CD14-positive monocyte (primary cell): ENCODE results near the gene ZFP36L2. TPM values are rescaled to one million over a fixed set of nuclear protein-coding genes. Genes with fewer than 3 reads are reported as not detected.

Experiments used
- DNase-seq, 3 donors: peaks; one replicate each; pipeline ENCODE4 v3.0.0-alpha.2; 2011 to 2022
- H2AFZ ChIP-seq: 2 replicates; pipeline ENCODE4 v1.6.0; 2012; ENCODE audit warnings: mild to moderate bottlenecking, low read depth, low read length, inconsistent platforms; ENCODE audit not compliant: insufficient read depth, poor library complexity, severe bottlenecking
- H3K27ac ChIP-seq, 2 donors: 1 replicate in 1 of 2; 2 replicates in 1 of 2; pipeline ENCODE4 v1.5.1; 2012 to 2013; ENCODE audit warnings: low read length in 2 of 2, control low read depth in 1 of 2, inconsistent platforms in 1 of 2, low read depth in 1 of 2, mild to moderate bottlenecking in 1 of 2
- H3K27me3 ChIP-seq, 2 donors: one replicate each; pipeline versions ENCODE4 v1.6.0 to v1.6.1; 2011 to 2013; ENCODE audit warnings: low read length in 2 of 2; ENCODE audit not compliant: control insufficient read depth in 2 of 2, insufficient read depth in 2 of 2
- H3K36me3 ChIP-seq, 2 donors: replicated peaks in 1 of 2; 1 replicate in 1 of 2; 2 replicates in 1 of 2; pipeline versions ENCODE4 v1.5.1 to v1.6.1; 2012 to 2013; ENCODE audit warnings: low read length in 2 of 2, control low read depth in 1 of 2, inconsistent platforms in 1 of 2, mild to moderate bottlenecking in 1 of 2; ENCODE audit not compliant: insufficient read depth in 2 of 2, control insufficient read depth in 1 of 2
- H3K4me1 ChIP-seq, 2 donors: 1 replicate in 1 of 2; 2 replicates in 1 of 2; pipeline versions ENCODE4 v1.5.1 to v1.6.1; 2012 to 2013; ENCODE audit warnings: low read length in 2 of 2, control low read depth in 1 of 2, inconsistent platforms in 1 of 2, mild to moderate bottlenecking in 1 of 2, moderate library complexity in 1 of 2; ENCODE audit not compliant: insufficient read depth in 2 of 2, control insufficient read depth in 1 of 2
- H3K4me2 ChIP-seq: replicated peaks from 2 replicates; pipeline ENCODE3; 2012; ENCODE audit warnings: low read length, moderate library complexity, mild to moderate bottlenecking; ENCODE audit not compliant: poor library complexity, severe bottlenecking; ENCODE audit errors: extremely low read depth
- H3K4me3 ChIP-seq, 3 experiments: fragments of 200-600 bp in 1 of 3; sonication (generic) in 1 of 3; replicated peaks in 1 of 3; 1 replicate in 2 of 3; 2 replicates in 1 of 3; pipeline ENCODE4 v1.5.1; 2011 to 2013; ENCODE audit warnings: low read length in 3 of 3, mild to moderate bottlenecking in 3 of 3, control low read depth in 2 of 3, low read depth in 2 of 3, inconsistent platforms in 1 of 3, moderate library complexity in 1 of 3
- H3K79me2 ChIP-seq: 2 replicates; pipeline ENCODE4 v1.6.0; 2012; ENCODE audit warnings: mild to moderate bottlenecking, control low read depth, inconsistent platforms, low read length, moderate library complexity; ENCODE audit not compliant: insufficient read depth
- H3K9ac ChIP-seq: 2 replicates; pipeline ENCODE4 v1.6.0; 2017; ENCODE audit warnings: low read length, mild to moderate bottlenecking; ENCODE audit not compliant: insufficient read depth, poor library complexity, severe bottlenecking
- H3K9me3 ChIP-seq, 2 donors: replicated peaks in 1 of 2; 1 replicate in 1 of 2; 2 replicates in 1 of 2; pipeline versions ENCODE4 v1.5.1 to v1.6.1; 2012 to 2013; ENCODE audit warnings: low read length in 2 of 2, control low read depth in 1 of 2; ENCODE audit not compliant: control insufficient read depth in 1 of 2, insufficient read depth in 1 of 2
- H4K20me1 ChIP-seq: 2 replicates; pipeline ENCODE4 v1.6.0; 2012; ENCODE audit warnings: mild to moderate bottlenecking, low read length, control low read depth, moderate library complexity; ENCODE audit not compliant: insufficient read depth
- H3K27ac Mint-ChIP-seq, 7 donors: one replicate each; pipeline ENCODE4 v1.8.0; 2020; ENCODE audit warnings: mild to moderate bottlenecking in 7 of 7, mixed read lengths in 7 of 7, moderate library complexity in 6 of 7, inconsistent platforms in 2 of 7
- H3K27me3 Mint-ChIP-seq, 3 donors: one replicate each; pipeline ENCODE4 v1.8.0; 2021 to 2022; ENCODE audit warnings: low read depth in 3 of 3, mild to moderate bottlenecking in 3 of 3, mixed read lengths in 3 of 3, moderate library complexity in 3 of 3, inconsistent platforms in 1 of 3
- H3K36me3 Mint-ChIP-seq, 2 donors: one replicate each; pipeline ENCODE4 v1.8.0; 2020; ENCODE audit warnings: mixed read lengths in 2 of 2, inconsistent platforms in 1 of 2, mild to moderate bottlenecking in 1 of 2
- H3K4me1 Mint-ChIP-seq: one replicate; pipeline ENCODE4 v1.8.0; 2020; ENCODE audit warnings: mild to moderate bottlenecking, mixed read lengths
- H3K4me3 Mint-ChIP-seq, 2 donors: one replicate each; pipeline ENCODE4 v1.8.0; 2020; ENCODE audit warnings: mild to moderate bottlenecking in 2 of 2, mixed read lengths in 2 of 2, moderate library complexity in 1 of 2
- H3K9me3 Mint-ChIP-seq, 7 donors: one replicate each; pipeline ENCODE4 v1.8.0; 2020 to 2022; ENCODE audit warnings: mixed read lengths in 7 of 7, mild to moderate bottlenecking in 6 of 7, moderate library complexity in 6 of 7, inconsistent platforms in 2 of 7
- CTCF ChIP-seq: fragments of 200-600 bp; IDR thresholded peaks from one replicate; pipeline ENCODE4 v1.8.0; 2022; ENCODE audit warnings: antibody characterized with exemption, mild to moderate bottlenecking
- WGBS: methylation state at CpG from one replicate; pipeline ENCODE4 v1.1.5; 2013; ENCODE audit warnings: missing lambda C conversion rate; ENCODE audit not compliant: insufficient coverage; 5-methylcytosine and 5-hydroxymethylcytosine counted together
- intact Hi-C, 2 donors: fragments of 100-400 bp; cut with micrococcal nuclease; formaldehyde crosslinking; loops; one replicate each; pipeline versions ENCODE4 v1.15.0 to v1.15.1; 2023
- polyA plus RNA-seq, 3 donors: library from polyadenylated mRNA; depleted of rRNA in 1 of 3; unstranded in 2 of 3; stranded (reverse) in 1 of 3; fragments of 300-500 nt in 2 of 3; fragments of >200 nt in 1 of 3; fragmentation: Illumina TruSeq in 2 of 3; gene quantifications; 1 replicate in 2 of 3; 2 replicates in 1 of 3; pipeline ENCODE4 v1.2.3, GENCODE V29; 2012 to 2021

The ZFP36L2 gene
- polyA plus RNA-seq, 3 donors, result 84.4 to 150 (median 88.3) TPM

- peaks cover 62% of the 10 kb centered on the region for H3K4me1 Mint-ChIP-seq
- Histone ChIP-seq H4K20me1 (no peaks in the 10 kb centered on the region), H3K4me2 (peak overlapping the region; percentile 15), H3K4me1 (peaks cover 60 to 83% of the 10 kb centered on the region in 2 donors), H3K4me3 (no peak overlapping the region), H3K9me3 (no peaks in the 10 kb centered on the region), H3K27ac (peak overlapping the region; percentile 3 to 7), H3K79me2 (no peaks in the 10 kb centered on the region), H2AFZ (peak overlapping the region; percentile 36), H3K27me3 (no peaks in the 10 kb centered on the region), H3K36me3 (no peaks in the 10 kb centered on the region), H3K9ac (no peak overlapping the region)
- H3K36me3 Mint-ChIP-seq, result peaks cover 3 to 5% of the 10 kb centered on the region in 2 donors
- peak overlapping the region in 5 of 7 donors; percentile 19 to 61 (median 35) for H3K27ac Mint-ChIP-seq
- H3K27me3 Mint-ChIP-seq, result peaks cover 0 to 3% (median 0%) of the 10 kb centered on the region in 3 donors
- WGBS, result 0% methylated on average over 8 of the region's 12 CpGs
- intact Hi-C loops, result no loop called here
- peak in 2 of 3 donors; percentile 26 to 53 for DNase-seq
- H3K4me3 Mint-ChIP-seq, result peak overlapping the region in 1 of 2 donors; percentile 59
- H3K9me3 Mint-ChIP-seq, result peaks cover 0 to 2% (median 0%) of the 10 kb centered on the region in 7 donors
- TF ChIP-seq CTCF, result no peak
Measured at GRCh38 chr2:43196768-43197587, 29.4 kb downstream of the ZFP36L2 start.

- H3K4me2 ChIP-seq, result no peak overlapping the region
- intact Hi-C loops, result no loop called here
Measured at GRCh38 chr2:43194121-43194869, 32.1 kb downstream of the ZFP36L2 start.

More at GRCh38 chr2:43194121-43194869, 32.1 kb downstream of the ZFP36L2 start:
- Histone ChIP-seq H4K20me1 (no peaks in the 10 kb centered on the region), H3K4me3 (no peak overlapping the region), H3K9ac (no peak overlapping the region), H3K27ac (no peak overlapping the region), H2AFZ (no peak overlapping the region), H3K79me2 (no peaks in the 10 kb centered on the region), H3K36me3 (no peaks in the 10 kb centered on the region), H3K27me3 (no peaks in the 10 kb centered on the region), H3K4me1 (peaks cover 49 to 67% of the 10 kb centered on the region in 2 donors), H3K9me3 (no peaks in the 10 kb centered on the region)
- H3K4me1 Mint-ChIP-seq, result peaks cover 49% of the 10 kb centered on the region
- H3K27me3 Mint-ChIP-seq, result peaks cover 0 to 2% (median 0%) of the 10 kb centered on the region in 3 donors
- H3K36me3 Mint-ChIP-seq, result peaks cover 3 to 5% of the 10 kb centered on the region in 2 donors
- WGBS, result 61% methylated on average over 9 of the region's 13 CpGs
- peaks cover 0 to 2% (median 0%) of the 10 kb centered on the region in 7 donors for H3K9me3 Mint-ChIP-seq
- TF ChIP-seq CTCF, result no peak
- no peak overlapping the region for H3K4me3 Mint-ChIP-seq
- no peak for DNase-seq
- H3K27ac Mint-ChIP-seq, result peak overlapping the region in 4 of 7 donors; percentile 18 to 82 (median 52)
